ENCODE results near the gene ZC3H14. TPM values are rescaled to one million over a fixed set of nuclear protein-coding genes. Genes with fewer than 3 reads are reported as not detected.

ZC3H14 gene
- total and polyA plus RNA-seq, 4 experiments from 2014 or later, result 38.4 to 54.6 (median 47.6) TPM

Other genes with a start within 250 kb of the ZC3H14 start
- not detected for gene KCNK10, start 239.8 kb upstream of the ZC3H14 start, total RNA-seq
- gene KCNK10, start 239.8 kb upstream of the ZC3H14 start, polyA plus RNA-seq, result not detected
- gene SPATA7, start 177.4 kb upstream of the ZC3H14 start, total RNA-seq, result 1 to 10 TPM; 3.4 to 3.7 TPM
- gene SPATA7, start 177.4 kb upstream of the ZC3H14 start, polyA plus RNA-seq, result 1 to 10 TPM; 4.2 to 8.5 TPM
- not detected for gene PTPN21, start 8.0 kb upstream of the ZC3H14 start, total RNA-seq
- not detected for gene PTPN21, start 8.0 kb upstream of the ZC3H14 start, polyA plus RNA-seq
- 1 to 10 TPM; 5.5 to 5.6 TPM for gene EML5, start 229.9 kb downstream of the ZC3H14 start, total RNA-seq
- gene EML5, start 229.9 kb downstream of the ZC3H14 start, polyA plus RNA-seq, result under 1 TPM; 0.46 to 0.79 TPM